A673 (cell line): ENCODE results near the gene FRMD5. TPM values are rescaled to one million over a fixed set of nuclear protein-coding genes. Genes with fewer than 3 reads are reported as not detected.
"Not testable (repeated sequence)": the region's sequence is repeated elsewhere in the genome, so short reads cannot be mapped to it uniquely, and the experiment has no call there.

Experiments used
- BruUV-seq: library from RNA; stranded (reverse); fragments of 400-500 nt; replicated peaks from 2 replicates; lab custom pipeline; 2021; lab: Mats Ljungman, UMichigan
- CTCF ChIA-PET: fragments of 300-600 bp; sonication (Branson Sonifier 250); formaldehyde crosslinking; loops from one replicate; lab custom pipeline; 2022; ENCODE audit warnings: antibody characterized with exemption; lab: Charles Lee
- POLR2A ChIA-PET: fragments of 300-600 bp; sonication (Branson Sonifier 250); formaldehyde crosslinking; loops from one replicate; lab custom pipeline; 2022; ENCODE audit warnings: antibody characterized with exemption; ENCODE audit not compliant: low non-redundant PET; lab: Charles Lee
- DNase-seq: peaks from one replicate; pipeline ENCODE4 v3.0.0-alpha.2; 2015; ENCODE audit warnings: low spot score
- H3K27ac ChIP-seq: fragments of 200-600 bp; sonication (generic); 2 replicates; pipeline ENCODE4 v1.5.1; 2016; ENCODE audit warnings: mixed run types, low read depth, mild to moderate bottlenecking, mixed read lengths, antibody characterized with exemption, low read length; ENCODE audit not compliant: poor library complexity, severe bottlenecking
- H3K27me3 ChIP-seq: fragments of 200-600 bp; sonication (generic); replicated peaks from 2 replicates; pipeline ENCODE4 v1.6.1; 2017; ENCODE audit warnings: mixed run types, low read depth, mild to moderate bottlenecking, mixed read lengths, antibody characterized with exemption, low read length; ENCODE audit not compliant: insufficient read depth, poor library complexity
- H3K36me3 ChIP-seq: fragments of 200-600 bp; sonication (generic); 2 replicates; pipeline ENCODE4 v1.6.1; 2016; ENCODE audit warnings: mixed run types, mild to moderate bottlenecking, mixed read lengths, antibody characterized with exemption, low read length; ENCODE audit not compliant: insufficient read depth, poor library complexity, severe bottlenecking
- H3K4me1 ChIP-seq: fragments of 200-600 bp; sonication (generic); 2 replicates; pipeline ENCODE4 v1.6.1; 2017; ENCODE audit warnings: mixed run types, mild to moderate bottlenecking, mixed read lengths, antibody characterized with exemption, low read length; ENCODE audit not compliant: insufficient read depth, poor library complexity, severe bottlenecking
- H3K4me3 ChIP-seq: fragments of 200-600 bp; sonication (generic); 2 replicates; pipeline ENCODE4 v1.5.1; 2016; ENCODE audit warnings: low read depth, mixed run types, mild to moderate bottlenecking, mixed read lengths, low read length; ENCODE audit not compliant: poor library complexity, severe bottlenecking
- H3K9me3 ChIP-seq: fragments of 200-600 bp; sonication (generic); 2 replicates; pipeline ENCODE4 v1.6.1; 2016; ENCODE audit warnings: mixed run types, low read depth, mild to moderate bottlenecking, mixed read lengths, antibody characterized with exemption, low read length; ENCODE audit not compliant: poor library complexity, severe bottlenecking
- CTCF ChIP-seq: fragments of 300-800, 200-600 bp; sonication (generic); conservative IDR thresholded peaks from 2 replicates; pipeline ENCODE4 v1.5.1; 2017; ENCODE audit warnings: low read depth, mild to moderate bottlenecking, antibody characterized with exemption, low read length, moderate library complexity, mixed read lengths
- EZH2 ChIP-seq: fragments of 200-600 bp; sonication (generic); IDR thresholded peaks from 2 replicates; pipeline ENCODE4 v1.6.1; 2017; ENCODE audit warnings: borderline replicate concordance, low read depth, mild to moderate bottlenecking, mixed read lengths, antibody characterized with exemption, low read length; ENCODE audit not compliant: poor library complexity, severe bottlenecking
- intact Hi-C: fragments of 100-400 bp; cut with micrococcal nuclease; formaldehyde crosslinking; loops from one replicate; pipeline ENCODE4 v1.10.0; 2022; ENCODE audit not compliant: unreplicated experiment
- total RNA-seq: library from RNA; stranded (reverse); gene quantifications from 2 replicates; pipeline ENCODE4 v1.2.3, GENCODE V29; 2021

The FRMD5 gene
- total RNA-seq, 1 experiment from 2014 or later, result 2.6 TPM

DNA sequence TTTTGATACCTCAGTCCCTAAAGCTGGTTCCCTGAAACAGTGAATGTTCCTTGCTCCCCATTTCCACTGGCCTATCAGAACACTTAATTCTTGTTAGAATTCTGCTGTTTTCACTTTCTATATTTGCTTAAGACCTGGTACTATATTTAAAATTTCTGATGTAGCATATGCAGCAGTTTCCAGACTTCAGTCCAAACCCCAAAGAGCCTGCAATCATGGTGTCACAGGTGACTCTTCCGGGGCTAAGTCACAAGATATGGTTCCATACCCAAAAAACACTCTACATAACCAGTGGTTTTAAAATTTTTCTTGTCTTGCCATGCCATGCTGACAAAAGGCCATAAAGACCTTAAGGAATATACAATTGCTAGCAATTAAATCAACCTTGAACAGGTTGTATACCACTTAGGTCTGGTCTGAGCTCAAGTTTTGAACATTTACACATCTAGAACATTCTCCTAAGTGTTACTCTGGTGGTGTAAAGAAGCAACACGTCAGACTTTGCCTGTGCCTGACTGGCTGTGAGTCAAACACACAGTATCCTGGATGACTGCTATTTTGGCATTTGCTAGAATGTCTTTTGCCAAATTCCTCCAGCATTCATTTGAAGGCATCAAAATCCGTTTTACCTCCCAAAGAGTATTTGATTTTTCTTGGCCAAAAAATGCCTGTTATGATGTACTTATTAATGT, 160.0 kb downstream of the FRMD5 start:
- no peak for DNase-seq

GRCh38 chr15:44034334-44034733, 160.7 kb downstream of the FRMD5 start:
- TF ChIP-seq CTCF (no peak), EZH2 (no peak)
- POLR2A ChIA-PET, result no interaction called here
- no peaks in the 10 kb centered on the region for H3K9me3 ChIP-seq
- BruUV-seq, result no TSS peak
- CTCF ChIA-PET, result no interaction called here
- no peak overlapping the region for H3K4me3 ChIP-seq
- intact Hi-C loops, result no loop called here
- peaks cover 5% of the 10 kb centered on the region for H3K4me1 ChIP-seq
- no peak for DNase-seq
- H3K36me3 ChIP-seq, result no peaks in the 10 kb centered on the region
- H3K27ac ChIP-seq, result no peak overlapping the region
- no peaks in the 10 kb centered on the region for H3K27me3 ChIP-seq

More for the DNA sequence above, 160.0 kb downstream of the FRMD5 start:
- no peak for TF ChIP-seq CTCF
- TF ChIP-seq EZH2, result no peak
- Histone ChIP-seq H3K36me3 (no peaks in the 10 kb centered on the region), H3K27ac (no peak overlapping the region), H3K4me1 (peaks cover 2% of the 10 kb centered on the region), H3K4me3 (no peak overlapping the region), H3K27me3 (no peaks in the 10 kb centered on the region), H3K9me3 (no peaks in the 10 kb centered on the region)
- ChIA-PET POLR2A (no interaction called here), CTCF (no interaction called here)
- intact Hi-C loops, result no loop called here
- no TSS peak for BruUV-seq

DNA sequence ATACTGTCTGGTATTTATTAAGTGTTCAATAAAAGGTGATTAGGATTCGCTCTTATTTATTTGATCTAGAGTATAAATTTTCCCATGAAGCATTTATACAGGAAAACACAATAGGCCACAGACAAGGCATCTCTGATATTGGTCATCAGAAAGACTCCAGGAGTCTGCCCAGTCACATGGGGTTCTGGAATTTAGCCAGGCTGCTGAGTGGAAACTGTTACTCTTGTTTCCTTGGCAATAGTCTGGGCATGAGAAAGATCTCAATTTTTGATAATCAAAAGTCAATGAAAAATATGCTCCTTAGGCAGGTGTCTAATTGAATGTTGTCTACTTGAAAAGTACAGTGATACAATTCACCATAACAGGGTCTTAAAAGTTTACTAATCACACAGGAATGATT, 161.2 kb downstream of the FRMD5 start:
- Histone ChIP-seq H3K4me1 (peaks cover 7% of the 10 kb centered on the region), H3K9me3 (no peaks in the 10 kb centered on the region), H3K36me3 (no peaks in the 10 kb centered on the region), H3K4me3 (no peak overlapping the region), H3K27me3 (no peaks in the 10 kb centered on the region), H3K27ac (no peak overlapping the region)
- CTCF ChIA-PET, result no interaction called here
- TF ChIP-seq CTCF, result no peak
- TF ChIP-seq EZH2, result no peak
- intact Hi-C loops, result no loop called here
- no peak for DNase-seq
- no TSS peak for BruUV-seq
- POLR2A ChIA-PET, result no interaction called here

DNA sequence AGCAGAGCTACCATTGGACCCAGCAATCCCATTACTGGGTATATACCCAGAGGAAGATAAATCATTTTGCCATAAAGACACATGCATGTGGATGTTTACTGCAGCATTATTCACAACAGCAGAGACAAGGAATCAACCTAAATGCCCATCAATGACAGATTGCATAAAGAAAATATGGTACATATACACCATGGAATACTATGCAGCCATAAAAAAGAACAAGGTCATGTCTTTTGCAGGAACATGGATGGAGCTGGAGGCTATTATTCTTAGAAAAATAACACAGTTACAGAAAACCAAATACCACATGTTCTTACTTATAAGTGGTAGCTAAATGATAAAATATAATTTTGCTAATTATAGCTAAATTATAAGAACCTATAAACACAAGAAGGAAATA, 162.3 kb downstream of the FRMD5 start:
- intact Hi-C loops, CTCF ChIA-PET, H3K4me3 ChIP-seq, H3K27ac ChIP-seq, BruUV-seq, H3K36me3 ChIP-seq, H3K9me3 ChIP-seq, H3K27me3 ChIP-seq, DNase-seq, POLR2A ChIA-PET: not testable (repeated sequence)
- peaks cover 12% of the 10 kb centered on the region for H3K4me1 ChIP-seq
